Measurements from ENCODE around the gene NTHL1. TPM values are rescaled to one million over a fixed set of nuclear protein-coding genes. Genes with fewer than 3 reads are reported as not detected.
"Not testable (repeated sequence)": the region's sequence is repeated elsewhere in the genome, so short reads cannot be mapped to it uniquely, and the experiment has no call there.

The NTHL1 gene
- polyA plus RNA-seq, 4 donors, result 17.6 to 26.6 (median 19.0) TPM

- DNase-seq (ENCODE audit: low read depth in 4 of 4, low spot score in 3 of 4), result no peak
Observed at GRCh38 chr16:2015117-2015946, 32.3 kb downstream of the NTHL1 start.

- DNase-seq (ENCODE audit: low read depth in 4 of 4, low spot score in 3 of 4), result no peak
Observed at GRCh38 chr16:2013527-2013926, 34.1 kb downstream of the NTHL1 start.

- not testable (repeated sequence) for DNase-seq (ENCODE audit: low read depth in 4 of 4, low spot score in 3 of 4)
Observed at GRCh38 chr16:2011726-2012125, 35.9 kb downstream of the NTHL1 start.

- peak in 2 of 4 donors; percentile 77 to 80 for DNase-seq (ENCODE audit: low read depth in 4 of 4, low spot score in 3 of 4)
Observed at GRCh38 chr16:2009791-2010510, 37.7 kb downstream of the NTHL1 start, which contains the start of gene ZNF598. Gene ZNF598 (minus strand): TSS chr16:2009821.

- DNase-seq (ENCODE audit: low read depth in 4 of 4, low spot score in 3 of 4), result no peak
Observed at GRCh38 chr16:2009164-2009711, 38.4 kb downstream of the NTHL1 start.

- DNase-seq (ENCODE audit: low read depth in 4 of 4, low spot score in 3 of 4), result no peak
Observed at GRCh38 chr16:2008631-2009163, 38.9 kb downstream of the NTHL1 start.

- no peak for DNase-seq (ENCODE audit: low read depth in 4 of 4, low spot score in 3 of 4)
Observed at GRCh38 chr16:2008009-2008526, 39.6 kb downstream of the NTHL1 start.

- no peak for DNase-seq (ENCODE audit: low read depth in 4 of 4, low spot score in 3 of 4)
Observed at GRCh38 chr16:2007081-2007836, 40.4 kb downstream of the NTHL1 start.

GRCh38 chr16:2006317-2006716 lies 41.3 kb downstream of the NTHL1 start:
- no peak for DNase-seq (ENCODE audit: low read depth in 4 of 4, low spot score in 3 of 4)

GRCh38 chr16:2005646-2006045 lies 42.0 kb downstream of the NTHL1 start:
- DNase-seq (ENCODE audit: low read depth in 4 of 4, low spot score in 3 of 4), result no peak

GRCh38 chr16:2004795-2005517 lies 42.7 kb downstream of the NTHL1 start:
- DNase-seq (ENCODE audit: low read depth in 4 of 4, low spot score in 3 of 4), result no peak

GRCh38 chr16:2003827-2004641 lies 43.6 kb downstream of the NTHL1 start:
- peak in 2 of 4 donors; percentile 73 to 77 for DNase-seq (ENCODE audit: low read depth in 4 of 4, low spot score in 3 of 4)

GRCh38 chr16:2003231-2003826 lies 44.3 kb downstream of the NTHL1 start:
- DNase-seq (ENCODE audit: low read depth in 4 of 4, low spot score in 3 of 4), result no peak

GRCh38 chr16:2002406-2003230 lies 45.0 kb downstream of the NTHL1 start:
- DNase-seq (ENCODE audit: low read depth in 4 of 4, low spot score in 3 of 4), result no peak

GRCh38 chr16:2001456-2002355 lies 45.9 kb downstream of the NTHL1 start:
- no peak for DNase-seq (ENCODE audit: low read depth in 4 of 4, low spot score in 3 of 4)

- DNase-seq (ENCODE audit: low read depth in 4 of 4, low spot score in 3 of 4), result no peak
Observed at GRCh38 chr16:2001035-2001434, 46.6 kb downstream of the NTHL1 start.

Data from right renal pelvis (tissue), 4 donors.